Activated CD4-positive, alpha-beta T cell treated with anti-CD3 and anti-CD28 coated beads for 48 hours (primary cell): ENCODE data around the gene HOXA11.

Source experiments
- DNase-seq: peaks from one replicate; pipeline ENCODE4 v3.0.0-alpha.2; 2020

The HOXA11 gene

DNA sequence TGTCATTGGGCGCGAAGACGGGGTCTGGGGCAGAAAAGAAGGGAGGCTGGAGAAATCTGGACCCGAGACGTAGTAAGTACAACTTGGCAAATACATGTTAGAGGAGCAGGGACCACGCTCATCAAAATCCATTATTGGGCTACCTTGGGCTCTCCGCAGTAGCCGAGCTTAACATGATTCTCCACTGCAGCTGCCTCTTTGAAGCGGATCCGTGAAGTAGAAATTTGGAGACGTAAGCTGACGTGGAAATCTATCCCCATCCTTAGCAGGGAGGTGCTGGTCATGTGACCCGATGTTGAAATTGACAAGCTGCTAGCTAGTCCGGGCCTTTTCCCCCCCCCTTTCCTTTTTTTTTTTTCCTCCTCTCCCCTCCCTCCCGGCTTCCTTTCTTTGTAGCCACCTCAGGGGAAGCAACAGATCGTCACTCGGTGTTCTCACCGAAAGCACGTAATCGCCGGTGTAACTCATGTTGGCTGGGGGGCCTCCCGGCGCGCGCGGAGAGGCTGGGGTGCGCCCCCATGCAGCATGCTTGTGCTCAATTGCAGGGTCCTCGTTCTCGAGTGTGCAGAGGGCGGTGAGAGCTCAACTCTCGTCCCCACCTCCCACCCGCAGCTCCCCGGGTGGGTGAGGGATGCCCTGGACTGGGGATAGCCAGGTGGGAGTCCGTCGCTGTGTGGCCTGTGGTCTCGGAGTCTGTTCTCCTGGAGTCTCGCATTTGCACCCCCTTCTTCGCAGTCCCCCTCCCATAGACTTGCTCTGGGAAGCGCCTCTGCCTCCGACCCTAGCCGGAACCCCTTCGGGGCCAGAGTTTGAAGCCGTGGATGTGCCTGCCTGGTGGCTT lies at the start of gene HOXA11:
TSS of gene HOXA11 (minus strand) at position 220 of the 841 bp plus-strand sequence. CDS start at position 132, 88 bp downstream.
- DNase-seq = no peak

DNA sequence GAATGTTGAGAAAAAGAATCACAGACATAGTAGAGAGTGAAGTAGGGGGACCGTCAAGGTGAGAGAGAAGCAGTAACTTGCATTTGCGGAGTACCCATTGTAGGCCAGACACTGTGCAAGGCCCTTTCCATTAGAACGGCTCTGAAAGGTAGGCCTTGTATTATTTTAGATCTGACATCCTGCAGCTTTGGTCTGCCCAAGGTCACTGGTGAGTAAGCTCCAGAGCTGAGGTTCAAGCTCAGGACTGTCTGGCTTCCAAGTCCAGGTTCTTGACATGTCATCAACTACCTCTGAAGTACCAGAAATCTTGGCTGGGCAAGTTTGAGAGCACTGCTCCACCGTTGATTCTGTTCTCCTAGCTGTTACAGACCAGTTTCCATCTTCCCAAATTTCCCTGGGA lies 44.4 kb upstream of the HOXA11 start:
- DNase-seq = no peak

DNA sequence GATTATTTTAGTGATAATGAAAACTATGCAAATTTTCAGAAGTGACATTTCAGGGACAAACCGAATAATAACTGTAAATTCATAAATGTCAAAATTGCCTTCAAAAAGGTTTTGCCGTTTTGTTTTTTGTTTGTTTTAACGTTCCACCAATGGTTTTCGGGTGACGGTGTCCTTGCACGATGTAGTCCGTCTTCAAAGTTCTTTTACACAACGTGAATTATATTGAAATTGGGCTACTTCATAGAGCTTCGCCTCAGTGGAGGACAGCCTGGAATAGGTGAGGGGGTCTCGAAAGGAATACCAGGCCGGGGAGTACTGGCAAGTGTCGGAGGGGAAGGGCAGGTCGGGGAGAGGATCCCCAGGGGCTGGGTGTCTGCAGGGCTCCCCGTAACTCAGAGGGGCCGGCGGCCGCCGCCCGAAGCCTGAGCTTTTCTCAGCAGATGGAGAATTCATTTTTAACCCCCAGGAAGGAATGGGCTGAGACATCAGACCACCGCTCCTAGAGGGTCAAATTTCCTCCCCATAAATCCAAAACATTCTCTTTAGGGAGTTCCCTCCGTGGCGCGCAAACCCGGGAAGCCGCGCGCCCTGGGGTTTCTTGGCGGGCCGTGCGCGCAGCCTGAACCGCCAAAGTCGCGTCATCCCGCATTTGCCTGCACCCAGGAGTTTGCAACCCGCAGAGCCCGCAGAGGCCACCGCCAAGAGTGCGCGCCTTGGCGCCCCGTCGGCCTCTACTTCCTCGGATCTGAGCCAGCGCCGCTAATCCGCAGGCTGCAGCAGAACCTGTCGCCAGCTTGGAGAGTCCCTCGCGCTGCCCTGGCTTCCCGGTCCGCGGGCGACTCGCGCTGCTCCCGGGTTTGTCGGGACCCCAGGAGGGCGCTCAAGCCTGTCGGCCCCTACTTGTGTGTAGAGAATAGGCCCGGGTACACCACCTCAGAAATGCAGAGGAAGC lies 40.2 kb upstream of the HOXA11 start:
- DNase-seq = no peak

DNA sequence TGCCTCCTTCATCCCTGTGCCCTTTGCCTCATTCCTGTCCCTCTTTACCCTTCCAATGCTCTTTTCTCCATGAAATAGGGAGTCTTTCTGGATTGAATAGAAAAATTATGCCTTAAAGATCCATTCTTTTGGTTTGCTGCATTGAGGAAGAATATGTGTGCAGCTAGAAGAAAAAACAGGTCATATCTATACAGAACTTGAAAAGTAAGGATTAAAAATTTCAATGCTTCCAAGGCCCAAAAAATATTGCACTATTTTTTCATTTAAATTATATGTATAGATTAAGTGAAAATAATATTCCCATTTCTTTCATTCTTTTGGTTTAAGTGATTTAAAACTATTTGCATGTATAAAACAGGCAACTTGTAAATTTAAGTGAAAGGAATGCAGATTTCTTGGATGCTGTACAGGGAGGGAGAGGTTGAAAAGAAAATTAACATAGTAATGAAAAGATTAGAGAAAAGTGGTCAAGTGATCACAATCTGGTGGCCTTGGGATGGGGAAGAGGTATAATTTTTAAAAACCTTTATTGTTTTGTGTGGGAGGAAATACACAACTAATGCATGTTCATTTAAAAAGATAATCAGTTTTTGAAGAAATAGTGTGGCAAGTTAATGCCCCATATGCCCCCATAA lies 39.0 kb upstream of the HOXA11 start:
- DNase-seq = no peak

DNA sequence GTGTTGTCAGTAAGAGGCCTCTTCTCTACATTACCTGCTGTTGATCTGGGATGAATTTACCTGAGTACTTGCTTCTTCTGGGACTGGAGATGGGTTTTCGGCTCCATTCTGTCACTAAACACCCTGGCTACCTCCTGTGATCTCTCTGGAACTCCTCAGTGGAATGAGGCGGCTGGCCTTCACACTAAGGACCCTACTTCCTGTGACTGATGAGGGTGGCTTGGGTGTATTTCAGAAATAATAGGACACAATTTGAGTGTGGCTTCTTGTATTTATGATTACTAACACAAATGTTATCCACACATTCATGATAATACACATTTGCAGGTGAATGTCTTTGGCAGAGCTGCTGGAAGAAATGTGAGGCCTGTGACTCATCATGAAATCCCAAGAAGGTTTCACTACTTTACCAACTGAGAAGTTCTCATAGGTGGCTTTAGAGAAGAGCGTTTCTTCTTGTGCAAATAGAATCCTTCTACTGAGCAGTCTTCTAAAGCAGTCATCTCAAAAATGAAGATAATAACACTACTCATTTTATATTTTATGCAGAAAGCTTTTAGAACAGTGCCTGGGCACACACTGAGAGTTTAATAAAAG lies 36.3 kb upstream of the HOXA11 start:
- DNase-seq = no peak

DNA sequence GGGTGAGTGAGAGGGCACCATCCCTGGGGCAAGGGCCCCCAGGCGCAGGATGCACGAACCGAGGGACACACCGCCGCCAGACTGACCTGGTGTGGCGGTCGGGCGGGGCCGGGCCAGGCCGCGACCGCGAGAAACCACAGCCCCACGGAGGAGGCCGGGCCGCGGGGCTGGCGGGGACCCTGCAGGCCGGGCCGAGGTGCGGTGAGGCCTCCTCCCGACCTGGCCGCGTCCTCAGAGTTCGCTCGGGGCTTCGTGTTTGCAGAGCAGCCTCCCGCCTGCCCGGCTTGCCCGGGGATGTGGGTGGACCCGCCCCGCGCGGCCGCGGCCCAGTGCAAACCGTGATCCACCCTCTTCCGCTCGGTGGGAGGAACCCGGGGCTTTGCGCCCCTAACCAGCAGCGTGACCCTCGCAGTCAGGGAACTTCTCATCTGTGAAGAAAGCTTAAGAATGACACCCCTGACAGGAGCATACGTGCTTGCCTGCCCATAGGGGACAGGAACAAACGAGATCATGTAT lies 35.5 kb upstream of the HOXA11 start:
- DNase-seq = no peak

DNA sequence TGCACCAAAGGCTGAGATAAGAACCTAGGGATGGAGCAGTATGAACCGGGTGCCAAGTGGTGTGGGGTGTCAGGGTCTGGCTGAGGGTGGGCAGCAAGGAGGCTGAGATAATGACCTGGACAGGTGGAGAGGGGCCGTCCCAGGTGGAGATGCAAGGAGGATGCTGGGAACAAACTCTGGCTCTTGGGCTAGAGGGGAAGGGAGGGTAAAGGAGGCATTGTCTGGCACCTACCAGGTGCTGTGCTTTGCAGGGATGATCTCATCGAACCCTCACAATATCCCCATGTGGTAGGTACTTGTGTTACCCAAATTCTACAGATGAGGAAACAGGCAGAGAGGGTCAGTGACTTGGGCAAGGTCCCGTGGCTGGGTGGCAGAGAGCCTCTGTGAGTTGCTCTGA lies 34.8 kb upstream of the HOXA11 start:
- no peak for DNase-seq

DNA sequence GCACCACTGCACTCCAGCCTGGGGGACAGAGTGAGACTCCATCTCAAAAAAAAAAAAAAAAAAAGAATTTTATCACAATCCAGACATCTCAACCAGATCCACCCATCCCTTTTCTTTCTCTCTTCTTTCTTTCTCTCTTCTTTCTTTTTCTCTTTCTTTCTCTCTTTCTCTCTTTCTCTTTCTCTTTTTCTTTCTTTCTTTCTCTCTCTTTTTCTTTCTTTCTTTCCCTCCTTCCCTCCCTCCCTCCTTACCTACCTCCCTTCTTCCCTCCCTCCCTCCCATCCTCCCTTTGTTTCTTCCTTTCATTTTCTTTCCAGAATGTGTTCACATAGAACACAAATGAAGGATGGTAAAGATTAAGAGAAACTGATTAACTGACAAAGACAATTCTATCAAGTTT lies 32.9 kb upstream of the HOXA11 start:
- DNase-seq = no peak

DNA sequence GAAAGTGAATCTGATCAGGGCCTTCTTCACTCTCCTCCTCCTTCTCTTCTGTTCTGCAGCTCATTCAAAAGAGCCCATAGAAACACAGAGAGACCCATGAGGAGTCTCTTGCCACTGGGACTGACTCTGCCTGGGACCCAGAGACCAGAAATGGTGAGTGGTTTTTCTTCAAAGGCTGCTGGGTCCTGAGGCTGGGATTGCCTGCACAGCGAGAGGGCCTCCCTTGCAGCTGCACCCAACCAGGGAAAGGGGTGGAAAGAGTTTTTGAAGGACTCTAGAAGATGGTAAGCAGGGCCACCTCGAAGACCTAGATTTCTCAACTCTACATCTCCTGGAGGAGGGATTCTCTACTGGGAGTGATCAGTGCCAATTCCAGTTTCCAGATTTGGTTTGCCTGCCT lies 30.3 kb upstream of the HOXA11 start:
- DNase-seq = no peak

DNA sequence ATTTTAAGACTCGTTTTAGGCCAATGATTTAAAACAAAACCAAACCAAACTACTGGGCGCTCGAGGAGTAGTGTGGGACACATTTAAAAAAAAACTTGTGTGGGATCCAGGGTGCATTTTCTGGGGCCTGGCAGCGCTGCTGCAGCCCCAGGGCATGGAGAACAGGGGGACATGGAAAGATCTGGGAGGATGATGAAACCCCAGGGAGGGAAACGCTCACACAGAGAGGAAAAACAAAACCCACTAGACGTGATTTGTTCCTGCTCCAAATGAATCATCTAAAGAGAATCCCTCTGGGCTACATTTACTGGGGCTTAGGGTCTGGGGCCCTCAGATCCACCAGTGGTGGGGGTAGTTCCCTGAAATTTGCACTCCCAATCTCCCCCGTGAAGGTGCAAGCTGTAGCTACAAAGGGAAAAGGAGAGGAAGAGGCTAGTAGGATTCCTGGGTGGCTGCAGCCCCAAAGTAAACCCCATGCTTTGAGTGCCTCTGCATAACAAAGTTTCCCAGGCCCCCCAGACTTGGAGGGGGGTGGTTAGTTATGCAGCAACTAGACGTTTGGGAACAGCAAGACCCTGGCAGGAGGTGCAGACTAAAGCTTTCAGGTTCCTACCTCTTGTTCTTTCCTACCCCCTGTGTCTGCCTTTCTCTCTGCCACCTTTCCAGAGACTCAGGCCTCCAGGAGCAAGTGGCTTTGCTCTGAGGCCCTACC lies 29.4 kb upstream of the HOXA11 start:
- no peak for DNase-seq

DNA sequence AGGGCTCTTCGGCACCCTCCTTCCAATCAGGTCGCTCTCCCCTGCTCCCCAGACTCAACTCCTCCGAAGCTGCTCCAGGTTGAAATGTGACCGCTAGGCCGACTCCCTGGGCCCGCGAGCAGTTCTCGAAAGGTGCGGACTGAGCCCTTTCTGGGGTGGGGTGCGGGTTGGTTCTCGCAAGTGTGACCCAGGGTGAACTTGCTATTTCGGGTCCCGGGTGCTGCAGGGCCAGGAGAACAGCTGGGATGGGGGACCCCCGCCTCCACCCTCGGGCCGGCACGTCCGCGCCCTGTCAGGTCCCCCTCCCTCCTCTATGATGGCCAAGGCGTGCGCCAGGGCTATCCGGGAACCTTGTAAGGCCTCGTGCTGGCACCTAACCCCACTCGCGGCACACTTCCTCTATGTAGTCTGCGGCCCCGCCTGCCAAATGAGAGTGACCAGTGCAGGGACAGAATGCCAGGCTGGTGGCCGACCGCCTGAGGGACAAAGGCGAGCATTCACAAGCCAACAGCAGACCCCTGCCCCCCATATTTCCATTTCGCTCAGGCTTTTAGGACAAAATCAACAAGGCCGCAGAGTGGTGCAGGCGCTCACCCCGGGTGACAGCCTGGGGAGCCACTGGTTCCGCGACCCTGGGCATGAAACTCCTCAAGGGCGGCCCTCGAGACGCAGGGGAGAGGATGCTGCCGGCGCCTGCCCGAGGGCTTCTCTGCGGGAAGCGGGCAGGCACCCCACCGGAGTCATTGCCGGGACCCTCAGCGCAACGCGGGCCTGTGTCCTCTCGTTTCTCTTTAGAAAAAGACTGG lies 28.6 kb upstream of the HOXA11 start:
- no peak for DNase-seq

DNA sequence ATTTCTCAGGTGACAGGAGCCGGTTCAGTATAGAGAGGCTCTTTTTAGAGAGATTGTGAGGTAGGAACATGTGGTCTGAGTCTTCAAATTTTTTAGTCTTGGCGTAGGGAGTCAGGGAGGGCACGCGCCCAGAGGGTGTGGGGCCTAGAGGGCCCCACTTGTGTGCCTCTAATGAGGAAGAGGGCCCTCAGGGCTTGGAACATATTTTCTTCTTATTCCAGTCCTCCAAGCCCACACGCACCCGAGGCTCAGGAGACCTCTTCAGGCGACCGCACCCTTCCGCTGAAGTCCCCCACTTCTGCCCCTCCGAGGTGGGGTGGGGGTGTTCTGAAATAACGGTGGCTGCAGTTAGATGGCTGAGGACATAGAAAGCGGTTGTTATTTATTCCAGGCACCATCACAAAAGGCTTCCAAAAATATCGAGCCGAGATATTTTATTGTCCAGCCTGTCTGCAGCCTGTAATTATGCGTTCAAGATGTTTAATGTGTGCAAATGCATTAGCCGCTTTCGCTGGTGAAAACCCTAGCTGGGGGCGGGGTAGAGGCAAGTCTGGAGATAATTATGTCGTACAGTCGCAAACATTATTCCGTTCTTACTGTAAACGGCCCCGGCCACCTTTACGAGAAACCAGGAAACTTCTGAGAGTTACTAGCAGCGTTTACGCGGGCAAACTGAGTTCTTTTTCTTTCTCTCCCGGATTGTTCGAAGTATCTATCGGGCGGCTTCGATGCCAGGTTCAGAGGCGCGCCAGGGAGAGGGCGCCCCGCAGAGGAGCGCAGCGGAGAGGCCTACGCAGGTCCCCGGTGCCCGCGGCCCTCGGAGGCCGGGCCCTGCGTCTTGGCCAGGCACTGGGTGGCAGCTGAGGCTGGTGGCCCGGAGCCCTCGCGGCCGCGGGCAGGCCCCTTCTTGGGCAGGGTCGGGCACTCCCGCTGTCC lies 27.7 kb upstream of the HOXA11 start:
- no peak for DNase-seq

DNA sequence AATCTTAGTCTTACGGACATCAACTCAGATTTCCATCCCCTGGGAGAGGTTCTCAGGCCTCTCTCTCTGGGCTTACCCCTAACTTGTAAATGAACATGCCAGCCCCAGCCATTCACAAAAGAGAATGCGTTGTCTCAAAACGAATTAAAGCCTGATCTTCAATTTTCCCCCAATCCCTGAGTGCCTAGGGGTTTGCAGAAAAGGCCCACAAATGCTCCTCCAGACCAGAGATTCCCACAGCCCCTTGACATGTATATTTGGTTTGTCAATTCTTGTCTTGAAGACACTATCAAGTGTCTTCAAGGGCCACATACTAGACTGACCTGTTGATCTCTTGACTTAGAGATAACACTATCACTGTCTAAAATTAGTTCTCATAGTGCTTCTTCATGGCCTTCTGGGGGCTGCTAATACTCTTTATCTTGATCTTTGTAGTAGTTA lies 26.8 kb upstream of the HOXA11 start:
- no peak for DNase-seq

DNA sequence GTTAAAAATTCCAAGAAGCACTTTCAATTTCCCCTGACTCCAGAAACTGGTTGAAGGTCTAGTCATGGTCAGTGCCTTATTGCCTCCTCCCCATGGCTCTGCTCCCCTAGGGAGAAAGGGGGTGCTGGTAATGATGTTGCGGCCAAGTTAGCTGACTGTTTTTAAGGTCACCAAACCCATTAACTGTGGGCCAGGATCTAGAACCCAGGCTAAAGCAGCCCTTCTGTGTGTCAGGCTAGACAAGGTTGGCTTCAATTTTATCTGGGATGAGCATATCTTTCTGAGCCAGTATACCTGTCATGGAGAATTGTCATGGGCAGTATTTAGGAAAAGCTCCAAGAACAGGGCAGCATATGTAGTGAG lies 26.0 kb upstream of the HOXA11 start:
- DNase-seq = no peak

DNA sequence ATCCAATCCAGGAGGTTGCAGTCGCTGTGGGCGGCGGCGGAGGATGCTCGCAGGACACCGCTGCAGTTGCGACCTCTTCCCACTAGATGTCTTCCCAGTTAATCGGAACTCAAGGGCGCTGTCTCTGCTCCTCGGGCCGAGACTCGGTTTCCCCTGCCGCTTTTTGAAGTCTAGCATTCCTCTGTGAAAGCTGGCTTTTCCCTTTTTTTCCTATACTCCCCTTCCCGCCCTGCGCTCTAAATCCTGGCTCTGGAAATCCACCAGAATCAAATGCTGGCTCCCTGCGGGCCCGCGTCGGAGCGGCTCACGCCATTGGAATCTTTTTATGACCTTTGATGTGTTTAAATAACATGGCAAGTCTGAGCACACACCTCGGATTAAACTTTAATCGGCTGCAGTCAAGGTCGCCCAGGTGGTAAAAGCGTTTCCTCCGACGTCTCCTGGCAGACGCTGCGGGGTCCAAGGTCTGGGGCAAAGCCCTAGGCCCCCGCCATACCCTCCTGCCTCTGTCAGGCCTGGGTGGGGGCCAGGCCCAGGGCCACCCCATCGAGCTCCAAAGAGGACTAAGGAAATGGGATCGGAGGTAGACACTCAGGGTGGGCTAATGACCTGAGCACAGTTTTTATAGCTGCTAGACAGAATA lies 25.5 kb upstream of the HOXA11 start:
- DNase-seq = peak; percentile 69

DNA sequence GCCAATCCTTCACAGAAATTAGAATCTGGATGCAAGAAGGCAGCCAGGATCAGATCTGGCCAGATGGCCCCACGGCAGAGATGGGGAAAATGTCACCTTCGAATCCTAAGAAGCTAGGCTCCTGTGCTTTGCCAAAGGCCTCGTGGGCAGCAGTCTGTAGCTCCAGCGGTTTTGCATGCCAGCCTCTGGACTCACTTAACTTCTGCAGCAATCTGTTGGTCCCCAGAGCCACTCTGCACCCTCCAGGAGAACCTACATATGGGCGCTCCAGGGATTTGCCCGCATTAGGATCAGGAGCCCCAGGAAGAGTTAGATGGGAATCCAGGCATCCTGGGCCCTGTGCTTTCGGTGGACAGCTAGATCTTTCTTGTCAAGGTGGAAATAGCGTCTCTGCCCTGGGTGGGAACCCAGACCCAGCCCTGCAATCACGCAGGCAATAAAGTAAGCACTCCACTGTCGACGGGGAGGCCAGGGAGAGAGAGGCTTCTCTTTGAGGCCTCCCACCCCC lies 25.0 kb upstream of the HOXA11 start:
- no peak for DNase-seq

DNA sequence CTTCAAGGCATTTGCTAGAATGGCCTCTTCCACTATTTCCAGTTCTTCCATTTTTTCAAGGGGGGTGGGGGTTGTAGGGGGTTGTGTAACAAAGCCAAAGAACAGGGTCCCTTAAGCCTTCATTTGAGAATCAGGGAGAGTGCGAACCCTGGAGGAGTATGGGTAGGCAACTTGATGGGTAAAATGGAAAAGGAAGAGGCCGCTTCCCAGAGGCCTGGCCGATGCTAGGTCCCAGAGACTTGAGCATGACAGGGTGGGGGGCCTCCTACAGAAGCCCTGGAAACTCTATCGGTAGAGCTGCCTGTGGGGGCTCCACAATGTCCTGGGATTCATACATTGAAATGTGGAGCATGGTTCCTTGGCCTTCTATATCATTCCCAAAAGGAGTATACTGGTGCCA lies 24.0 kb upstream of the HOXA11 start:
- DNase-seq = no peak

DNA sequence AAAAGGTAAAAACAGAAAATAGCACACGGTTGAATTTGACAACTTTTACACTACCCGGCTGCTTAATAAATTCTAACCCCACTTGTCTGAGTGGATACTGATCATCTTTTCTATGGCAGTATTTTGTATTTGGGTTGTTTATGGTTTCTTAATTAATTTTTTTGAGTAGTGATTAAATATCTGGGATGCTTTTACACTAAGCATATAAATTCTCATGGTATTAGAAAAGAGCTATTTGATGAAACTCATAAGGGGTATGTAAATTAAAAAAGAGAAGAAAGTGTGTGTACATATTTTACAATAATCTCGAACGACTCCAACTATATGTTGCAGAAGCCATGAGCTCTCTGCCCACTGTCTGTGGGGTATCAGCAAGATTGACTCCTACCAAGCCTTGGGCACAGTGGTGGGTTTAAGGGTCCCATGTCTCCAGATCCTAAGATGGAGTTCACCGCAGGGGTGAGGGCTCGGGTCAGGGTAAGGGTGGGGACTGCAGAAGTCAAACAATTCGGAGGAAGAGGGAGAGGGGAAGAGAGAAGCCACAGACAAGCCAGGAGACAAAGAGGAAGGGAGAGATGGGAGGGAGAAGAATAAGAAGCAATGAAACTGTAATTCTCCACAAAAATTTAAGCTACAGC lies 22.4 kb upstream of the HOXA11 start:
- DNase-seq = no peak
